Measurements from ENCODE around the gene CNTNAP4. TPM values are rescaled to one million over a fixed set of nuclear protein-coding genes. Genes with fewer than 3 reads are reported as not detected.

The CNTNAP4 gene
- total RNA-seq, 1 experiment from 2014 or later: not detected

GRCh38 chr16:76456016-76456415 lies 178.8 kb downstream of the CNTNAP4 start:
- Histone ChIP-seq H3K4me3 (replicated peaks in 1 of 2; ENCODE audit: low read depth in 1 of 2, low read length in 2 of 2) (no peak overlapping the region), H3K27ac (ENCODE audit: low read depth, low read length) (no peak overlapping the region), H3K9me2 (ENCODE audit: insufficient read depth) (no peaks in the 10 kb centered on the region), H3K4me1 (ENCODE audit: control insufficient read depth in 1 of 2, insufficient read depth in 2 of 2, low read length in 2 of 2) (no peaks in the 10 kb centered on the region), H3K36me3 (ENCODE audit: control insufficient read depth in 1 of 2, insufficient read depth in 2 of 2, low read length in 2 of 2) (no peaks in the 10 kb centered on the region), H3K9me3 (ENCODE audit: control insufficient read depth in 1 of 2, insufficient read depth in 1 of 2, low read depth in 1 of 2, low read length in 2 of 2) (no peaks in the 10 kb centered on the region; a peak in 2 of 4 replicates), H3K79me2 (ENCODE audit: insufficient read depth, low read length) (no peaks in the 10 kb centered on the region), H3K9ac (ENCODE audit: low read length) (no peak overlapping the region), H2AFZ (ENCODE audit: low read depth, low read length, poor library complexity, severe bottlenecking) (no peak overlapping the region), H4K20me1 (ENCODE audit: insufficient read depth) (no peaks in the 10 kb centered on the region), H3K27me3 (ENCODE audit: insufficient read depth, low read length) (no peaks in the 10 kb centered on the region), H3K4me2 (ENCODE audit: low read length) (no peak overlapping the region)
- ChIA-PET RAD21 (ENCODE audit: low non-redundant PET in 1 of 2, low total read pairs in 2 of 2, uncharacterized antibody in 2 of 2, unreplicated experiment in 2 of 2) (no interaction called here), CTCF (no interaction called here), POLR2A (no interaction called here)
- TF ChIP-seq FOSL1 (IDR thresholded peaks at IDR 0.05; ENCODE audit: low read depth): no peak
- no TSS peak for BruUV-seq (replicated peaks)
- no peak for DNase-seq (ENCODE audit: low read depth, low spot score)
- no peak for ATAC-seq
- intact Hi-C loops (cut with micrococcal nuclease): no loop called here

GRCh38 chr16:76459111-76459510 lies 181.9 kb downstream of the CNTNAP4 start:
- TF ChIP-seq EZH2phosphoT487 (IDR thresholded peaks at IDR 0.05; ENCODE audit: borderline replicate concordance): no peak
- intact Hi-C loops (cut with micrococcal nuclease): no loop called here
- H2AFZ ChIP-seq (ENCODE audit: low read depth, low read length, poor library complexity, severe bottlenecking): no peak overlapping the region
- no peak overlapping the region for H3K4me2 ChIP-seq (ENCODE audit: low read length)
- no peaks in the 10 kb centered on the region for H3K27me3 ChIP-seq (ENCODE audit: insufficient read depth, low read length)
- BruUV-seq (replicated peaks): no TSS peak
- no peaks in the 10 kb centered on the region for H3K4me1 ChIP-seq (ENCODE audit: control insufficient read depth in 1 of 2, insufficient read depth in 2 of 2, low read length in 2 of 2)
- DNase-seq (ENCODE audit: low read depth, low spot score): no peak
- H3K9me3 ChIP-seq (ENCODE audit: control insufficient read depth in 1 of 2, insufficient read depth in 1 of 2, low read depth in 1 of 2, low read length in 2 of 2): no peaks in the 10 kb centered on the region; a peak in 2 of 4 replicates
- CTCF ChIA-PET: no interaction called here
- H3K79me2 ChIP-seq (ENCODE audit: insufficient read depth, low read length): no peaks in the 10 kb centered on the region
- H3K9me2 ChIP-seq (ENCODE audit: insufficient read depth): no peaks in the 10 kb centered on the region
- H3K4me3 ChIP-seq (replicated peaks in 1 of 2; ENCODE audit: low read depth in 1 of 2, low read length in 2 of 2): no peak overlapping the region
- RAD21 ChIA-PET (ENCODE audit: low non-redundant PET in 1 of 2, low total read pairs in 2 of 2, uncharacterized antibody in 2 of 2, unreplicated experiment in 2 of 2): no interaction called here
- H3K9ac ChIP-seq (ENCODE audit: low read length): no peak overlapping the region
- H4K20me1 ChIP-seq (ENCODE audit: insufficient read depth): no peaks in the 10 kb centered on the region
- H3K27ac ChIP-seq (ENCODE audit: low read depth, low read length): no peak overlapping the region
- no peaks in the 10 kb centered on the region for H3K36me3 ChIP-seq (ENCODE audit: control insufficient read depth in 1 of 2, insufficient read depth in 2 of 2, low read length in 2 of 2)
- POLR2A ChIA-PET: no interaction called here
- no peak for ATAC-seq

- no peaks in the 10 kb centered on the region for H3K79me2 ChIP-seq (ENCODE audit: insufficient read depth, low read length)
- no peak overlapping the region for H3K27ac ChIP-seq (ENCODE audit: low read depth, low read length)
- no peak for ATAC-seq
- BruUV-seq (replicated peaks): no TSS peak
- no peak overlapping the region for H3K4me3 ChIP-seq (replicated peaks in 1 of 2; ENCODE audit: low read depth in 1 of 2, low read length in 2 of 2)
- H3K4me1 ChIP-seq (ENCODE audit: control insufficient read depth in 1 of 2, insufficient read depth in 2 of 2, low read length in 2 of 2): no peaks in the 10 kb centered on the region
- no peak overlapping the region for H2AFZ ChIP-seq (ENCODE audit: low read depth, low read length, poor library complexity, severe bottlenecking)
- ChIA-PET RAD21 (ENCODE audit: low non-redundant PET in 1 of 2, low total read pairs in 2 of 2, uncharacterized antibody in 2 of 2, unreplicated experiment in 2 of 2) (no interaction called here), POLR2A (no interaction called here), CTCF (no interaction called here)
- H3K36me3 ChIP-seq (ENCODE audit: control insufficient read depth in 1 of 2, insufficient read depth in 2 of 2, low read length in 2 of 2): no peaks in the 10 kb centered on the region
- DNase-seq (ENCODE audit: low read depth, low spot score): no peak
- no peaks in the 10 kb centered on the region; a peak in 2 of 4 replicates for H3K9me3 ChIP-seq (ENCODE audit: control insufficient read depth in 1 of 2, insufficient read depth in 1 of 2, low read depth in 1 of 2, low read length in 2 of 2)
- intact Hi-C loops (cut with micrococcal nuclease): no loop called here
- no peaks in the 10 kb centered on the region for H3K27me3 ChIP-seq (ENCODE audit: insufficient read depth, low read length)
- H3K4me2 ChIP-seq (ENCODE audit: low read length): no peak overlapping the region
- no peaks in the 10 kb centered on the region for H4K20me1 ChIP-seq (ENCODE audit: insufficient read depth)
- H3K9ac ChIP-seq (ENCODE audit: low read length): no peak overlapping the region
- no peaks in the 10 kb centered on the region for H3K9me2 ChIP-seq (ENCODE audit: insufficient read depth)
- TF ChIP-seq REST (IDR thresholded peaks at IDR 0.05; ENCODE audit: low read depth): no peak
- no peak for TF ChIP-seq POLR2AphosphoS5 (IDR thresholded peaks at IDR 0.05; ENCODE audit: low read depth, low read length)
- no peak for TF ChIP-seq CTCF (IDR thresholded peaks at IDR 0.05 in 2 of 3, conservative IDR thresholded peaks at IDR 0.05 in 1 of 3; ENCODE audit: borderline replicate concordance in 1 of 3, insufficient read depth in 1 of 3, low read depth in 2 of 3, low read length in 2 of 3)
Measured at GRCh38 chr16:76461836-76462235, 184.6 kb downstream of the CNTNAP4 start.

All from HCT116 (cell line).